H1 (cell line): Measurements from ENCODE around the gene SCN3B. TPM values are rescaled to one million over a fixed set of nuclear protein-coding genes. Genes with fewer than 3 reads are reported as not detected.

ENCODE experiments used
- polyA plus RNA-seq, 7 experiments: library from polyadenylated mRNA; depleted of rRNA in 3 of 7; stranded (reverse) in 5 of 7; unstranded in 2 of 7; fragments of >200 nt in 5 of 7; fragments of 200-250 nt in 2 of 7; gene quantifications; 1 replicate in 5 of 7; 2 replicates in 1 of 7; 4 replicates in 1 of 7; pipeline versions ENCODE4 v1.2.1 to v1.2.3, GENCODE V29; 2011 to 2013; ENCODE audit warnings: missing spikeins in 2 of 7, mixed read lengths in 2 of 7
- total RNA-seq: library from RNA; stranded (reverse); fragmentation: NEBNext Ultra II Directional; extraction: Animal tissue kit (Norgen Biotek cat#: 25700); gene quantifications from 2 replicates; pipeline ENCODE4 v1.2.1, GENCODE V29; 2021

The SCN3B gene
- total and polyA plus RNA-seq, 2 of the 8 experiments (the other 6 are each of a cell fraction or from before 2014, with no cell fraction given), result 0.67 to 1.1 TPM

Other genes with a start within 250 kb of the SCN3B start
- gene GRAMD1B, start 224.4 kb downstream of the SCN3B start, total RNA-seq, result 21.2 and 22.4 TPM in 2 replicates
- 10.1 and 11.9 TPM in 2 replicates for gene GRAMD1B, start 224.4 kb downstream of the SCN3B start, polyA plus RNA-seq (2011; rRNA removed)
- gene ZNF202, start 87.0 kb upstream of the SCN3B start, total RNA-seq, result 33.0 and 33.9 TPM in 2 replicates
- 13.2 and 14.1 TPM in 2 replicates for gene ZNF202, start 87.0 kb upstream of the SCN3B start, polyA plus RNA-seq (2011; rRNA removed)
- not detected in 2 replicates for gene OR6X1, start 99.9 kb upstream of the SCN3B start, total RNA-seq
- gene OR6X1, start 99.9 kb upstream of the SCN3B start, polyA plus RNA-seq (2011; rRNA removed), result not detected in 2 replicates
- not detected in 2 replicates for gene OR6M1, start 151.7 kb upstream of the SCN3B start, total RNA-seq
- not detected in 2 replicates for gene OR6M1, start 151.7 kb upstream of the SCN3B start, polyA plus RNA-seq (2011; rRNA removed)
- gene TMEM225, start 231.0 kb upstream of the SCN3B start, total RNA-seq, result not detected in 2 replicates
- gene TMEM225, start 231.0 kb upstream of the SCN3B start, polyA plus RNA-seq (2011; rRNA removed), result not detected in 2 replicates
- not detected in 2 replicates for gene OR8D4, start 247.5 kb upstream of the SCN3B start, total RNA-seq
- not detected in 2 replicates for gene OR8D4, start 247.5 kb upstream of the SCN3B start, polyA plus RNA-seq (2011; rRNA removed)